ENCODE data around the gene SETBP1.

The SETBP1 gene

GRCh38 chr18:44812426-44812825 lies 131.7 kb downstream of the SETBP1 start:
- Histone ChIP-seq H3K4me1 (no peaks in the 10 kb centered on the region), H3K4me3 (ENCODE audit: low read depth, low read length) (no peak overlapping the region), H3K27me3 (no peaks in the 10 kb centered on the region), H3K36me3 (no peaks in the 10 kb centered on the region), H3K9me3 (no peaks in the 10 kb centered on the region)
- DNase-seq, result no peak
- TF ChIP-seq, protein P1, sequence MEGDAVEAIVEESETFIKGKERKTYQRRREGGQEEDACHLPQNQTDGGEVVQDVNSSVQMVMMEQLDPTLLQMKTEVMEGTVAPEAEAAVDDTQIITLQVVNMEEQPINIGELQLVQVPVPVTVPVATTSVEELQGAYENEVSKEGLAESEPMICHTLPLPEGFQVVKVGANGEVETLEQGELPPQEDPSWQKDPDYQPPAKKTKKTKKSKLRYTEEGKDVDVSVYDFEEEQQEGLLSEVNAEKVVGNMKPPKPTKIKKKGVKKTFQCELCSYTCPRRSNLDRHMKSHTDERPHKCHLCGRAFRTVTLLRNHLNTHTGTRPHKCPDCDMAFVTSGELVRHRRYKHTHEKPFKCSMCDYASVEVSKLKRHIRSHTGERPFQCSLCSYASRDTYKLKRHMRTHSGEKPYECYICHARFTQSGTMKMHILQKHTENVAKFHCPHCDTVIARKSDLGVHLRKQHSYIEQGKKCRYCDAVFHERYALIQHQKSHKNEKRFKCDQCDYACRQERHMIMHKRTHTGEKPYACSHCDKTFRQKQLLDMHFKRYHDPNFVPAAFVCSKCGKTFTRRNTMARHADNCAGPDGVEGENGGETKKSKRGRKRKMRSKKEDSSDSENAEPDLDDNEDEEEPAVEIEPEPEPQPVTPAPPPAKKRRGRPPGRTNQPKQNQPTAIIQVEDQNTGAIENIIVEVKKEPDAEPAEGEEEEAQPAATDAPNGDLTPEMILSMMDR (IDR thresholded peaks at IDR 0.05; ENCODE audit: low read depth, low read length), result no peak

DNA sequence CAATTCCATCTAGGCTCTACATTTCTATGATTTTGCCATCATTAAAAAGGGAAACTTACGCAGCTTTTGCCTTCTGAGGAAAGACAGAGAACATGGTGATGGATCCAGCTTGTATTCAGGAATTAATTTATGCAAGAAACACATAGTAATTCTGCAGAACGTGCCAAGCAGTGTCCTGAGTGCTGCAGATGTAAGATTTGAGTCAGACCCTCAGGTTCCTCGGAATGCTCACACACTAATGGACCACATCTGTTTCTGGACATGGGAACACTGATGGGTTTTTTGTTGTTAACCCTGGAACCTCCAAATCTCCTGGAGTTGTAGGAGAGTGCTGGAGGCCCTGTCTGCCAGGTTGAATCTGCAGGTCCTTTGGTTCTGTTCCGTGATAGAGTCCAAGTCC lies 132.9 kb downstream of the SETBP1 start:
- Histone ChIP-seq H3K9me3 (no peaks in the 10 kb centered on the region), H3K27me3 (no peaks in the 10 kb centered on the region), H3K4me1 (no peaks in the 10 kb centered on the region), H3K36me3 (no peaks in the 10 kb centered on the region), H3K4me3 (ENCODE audit: low read depth, low read length) (no peak overlapping the region)
- TF ChIP-seq, protein P1 (IDR thresholded peaks at IDR 0.05; ENCODE audit: low read depth, low read length), result no peak
- no peak for DNase-seq

DNA sequence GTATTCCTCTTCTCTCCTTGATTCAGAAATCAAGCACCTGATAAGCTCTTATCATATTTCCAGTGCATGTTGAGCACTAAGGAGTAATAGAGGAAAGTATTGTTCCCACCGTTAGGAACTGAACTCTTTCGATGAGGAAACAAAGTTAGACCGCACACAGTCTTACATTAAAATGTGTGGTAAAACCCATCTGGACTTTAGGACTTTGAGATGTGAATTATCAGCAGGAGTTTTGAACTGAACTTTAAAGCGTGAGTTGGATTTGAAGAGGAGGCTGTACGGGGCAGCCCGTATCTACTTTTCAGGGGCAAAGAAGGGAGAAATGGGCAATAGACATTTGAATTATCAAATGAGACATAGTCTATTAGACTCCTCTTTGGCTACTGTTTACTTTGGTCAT lies 134.4 kb downstream of the SETBP1 start:
- TF ChIP-seq, protein P1 (IDR thresholded peaks at IDR 0.05; ENCODE audit: low read depth, low read length), result no peak
- no peak for DNase-seq
- no peaks in the 10 kb centered on the region for H3K27me3 ChIP-seq
- no peaks in the 10 kb centered on the region for H3K36me3 ChIP-seq
- no peaks in the 10 kb centered on the region for H3K9me3 ChIP-seq
- no peaks in the 10 kb centered on the region for H3K4me1 ChIP-seq
- H3K4me3 ChIP-seq (ENCODE audit: low read depth, low read length), result no peak overlapping the region

DNA sequence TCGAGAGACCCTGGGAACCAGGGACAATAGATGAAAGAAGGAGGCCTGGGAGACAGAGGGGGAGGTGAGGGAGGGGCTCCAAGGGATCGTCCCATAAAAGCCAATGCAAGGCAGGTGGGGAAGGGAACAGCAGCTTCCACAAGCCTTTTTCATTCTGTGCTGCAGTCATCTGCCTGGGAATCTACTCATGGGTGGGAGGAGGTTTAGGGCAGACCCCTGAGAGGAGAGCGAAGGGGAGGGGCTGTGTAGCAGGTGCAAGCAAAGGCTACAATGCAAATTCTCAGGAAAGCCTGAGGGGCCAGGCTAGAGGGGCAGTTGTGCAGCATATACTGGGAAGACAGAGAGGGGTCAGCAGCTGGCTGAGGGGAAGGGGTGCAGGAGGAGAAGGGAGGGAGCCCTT lies 135.4 kb downstream of the SETBP1 start:
- DNase-seq, result no peak
- TF ChIP-seq, protein P1 (IDR thresholded peaks at IDR 0.05; ENCODE audit: low read depth, low read length), result no peak
- Histone ChIP-seq H3K36me3 (no peaks in the 10 kb centered on the region), H3K27me3 (no peaks in the 10 kb centered on the region), H3K9me3 (no peaks in the 10 kb centered on the region), H3K4me3 (ENCODE audit: low read depth, low read length) (no peak overlapping the region), H3K4me1 (no peaks in the 10 kb centered on the region)

GRCh38 chr18:44816477-44816876 lies 135.8 kb downstream of the SETBP1 start:
- no peaks in the 10 kb centered on the region for H3K27me3 ChIP-seq
- H3K4me3 ChIP-seq (ENCODE audit: low read depth, low read length), result no peak overlapping the region
- no peaks in the 10 kb centered on the region for H3K4me1 ChIP-seq
- no peaks in the 10 kb centered on the region for H3K36me3 ChIP-seq
- H3K9me3 ChIP-seq, result no peaks in the 10 kb centered on the region
- DNase-seq, result no peak
- TF ChIP-seq, protein P1 (IDR thresholded peaks at IDR 0.05; ENCODE audit: low read depth, low read length), result no peak

GRCh38 chr18:44817831-44818473 lies 137.3 kb downstream of the SETBP1 start:
- no peaks in the 10 kb centered on the region for H3K4me1 ChIP-seq
- no peak for DNase-seq
- H3K27me3 ChIP-seq, result no peaks in the 10 kb centered on the region
- H3K4me3 ChIP-seq (ENCODE audit: low read depth, low read length), result no peak overlapping the region
- TF ChIP-seq, protein P1 (IDR thresholded peaks at IDR 0.05; ENCODE audit: low read depth, low read length), result no peak
- no peaks in the 10 kb centered on the region for H3K36me3 ChIP-seq
- H3K9me3 ChIP-seq, result no peaks in the 10 kb centered on the region
